Stimulated activated CD8-positive, alpha-beta memory T cell treated with anti-CD3 and anti-CD28 coated beads, Interleukin-4, amount 100 ng/mL, for 4 hours (primary cell): ENCODE data around the gene CPEB1.
"Not testable (repeated sequence)": the region's sequence is repeated elsewhere in the genome, so short reads cannot be mapped to it uniquely, and the experiment has no call there.

Experiments
- DNase-seq, 2 donors: peaks; one replicate each; pipeline ENCODE4 v3.0.0-alpha.2; 2020; ENCODE audit warnings: low read depth in 2 of 2, low spot score in 1 of 2

The CPEB1 gene

DNA sequence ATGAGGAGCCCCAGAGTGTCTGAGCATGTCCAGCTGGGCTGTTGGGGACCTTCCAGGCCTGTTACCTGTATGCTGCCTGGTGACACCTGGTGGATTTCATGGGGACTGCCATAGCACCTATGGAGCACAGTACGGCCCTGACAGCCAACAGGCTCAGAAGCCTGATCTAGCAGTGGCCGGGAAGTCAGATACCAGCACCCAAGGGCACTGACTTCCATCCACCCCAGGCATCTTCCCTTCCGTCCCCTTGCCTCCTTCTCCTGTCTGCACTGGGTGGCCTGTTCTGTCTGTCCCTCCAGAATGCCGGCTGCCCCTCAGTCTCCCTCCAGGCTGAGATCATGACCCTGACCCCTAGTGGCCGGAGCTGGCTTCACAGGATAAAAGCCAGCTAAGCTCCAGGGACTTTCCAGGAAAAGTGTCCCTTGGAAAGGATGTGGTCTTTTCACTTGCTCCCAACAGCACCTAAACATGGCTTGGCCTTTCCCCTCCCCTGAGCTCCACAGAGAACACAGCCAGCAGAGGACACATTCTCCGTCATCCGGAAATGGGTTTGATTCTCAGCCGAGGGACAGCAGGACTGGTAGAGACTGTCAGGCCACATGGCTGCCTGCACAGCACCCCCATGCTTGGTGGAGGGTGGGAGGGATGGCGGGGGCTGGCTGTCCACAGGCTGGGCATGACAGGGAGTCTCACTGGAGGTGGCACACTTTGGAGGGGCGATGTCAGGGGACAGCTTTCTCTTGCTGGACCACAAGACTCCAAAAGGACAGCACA is 116.4 kb downstream of the CPEB1 start:
- peak; percentile 32 to 43 for DNase-seq

DNA sequence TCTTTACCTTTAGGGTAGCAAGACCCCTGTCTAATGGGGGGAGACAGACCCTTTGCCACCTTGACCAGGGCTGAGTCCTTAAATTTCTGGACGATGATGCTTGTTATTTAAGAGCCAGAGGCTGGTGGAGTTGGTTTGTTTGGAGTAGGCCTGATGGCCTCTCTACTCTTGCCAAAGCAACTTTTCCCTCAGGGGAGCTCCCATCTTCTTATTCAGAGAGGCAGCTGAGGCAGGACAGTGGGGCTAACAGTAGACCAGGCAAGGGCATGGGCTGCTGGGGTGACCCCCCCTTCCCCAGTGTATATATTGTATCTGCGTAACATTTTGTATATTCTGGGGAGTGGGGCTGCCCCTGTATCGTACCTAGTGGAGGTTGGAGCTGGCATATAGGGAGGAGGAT is 117.2 kb downstream of the CPEB1 start:
- no peak for DNase-seq

DNA sequence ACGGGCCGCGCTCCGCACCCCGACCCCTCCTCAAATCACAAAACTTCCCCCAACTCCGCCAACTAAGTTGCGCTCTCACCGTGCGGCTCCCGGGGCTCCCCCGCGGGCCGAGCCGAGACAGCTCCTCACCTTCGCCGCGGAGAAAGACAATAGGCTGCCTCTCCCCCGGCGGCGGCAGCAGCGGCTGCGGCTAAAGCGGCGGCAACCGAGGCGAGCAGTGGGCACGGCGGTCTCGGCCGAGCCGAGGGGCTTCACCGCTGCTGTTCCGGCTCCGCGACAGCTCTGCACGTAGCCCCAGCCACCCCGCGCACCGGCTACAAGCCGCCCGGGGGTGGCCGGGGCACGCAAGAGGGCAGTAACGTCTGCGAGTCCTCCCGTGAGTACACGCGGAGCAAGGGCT is 133.6 kb downstream of the CPEB1 start:
- not testable (repeated sequence) for DNase-seq

DNA sequence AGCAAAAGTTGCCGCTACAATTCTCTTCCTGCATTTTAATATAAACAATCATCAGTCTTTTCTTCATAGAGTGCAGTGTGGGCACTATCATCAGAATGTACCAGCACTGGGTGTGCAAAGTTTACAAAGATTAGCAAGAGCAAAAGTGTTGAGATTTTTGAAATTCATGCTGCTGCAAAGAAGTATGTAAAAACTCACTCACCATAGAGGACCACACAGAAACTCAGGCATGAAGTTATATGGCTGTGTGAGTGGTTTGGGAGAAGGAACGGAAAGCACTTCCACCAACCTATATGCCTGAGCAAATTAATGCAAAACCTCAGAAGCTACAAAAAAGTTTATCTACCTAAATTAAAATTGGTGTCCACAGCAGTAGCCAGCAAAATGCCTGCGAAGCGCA is 139.5 kb downstream of the CPEB1 start:
- DNase-seq: not testable (repeated sequence)

DNA sequence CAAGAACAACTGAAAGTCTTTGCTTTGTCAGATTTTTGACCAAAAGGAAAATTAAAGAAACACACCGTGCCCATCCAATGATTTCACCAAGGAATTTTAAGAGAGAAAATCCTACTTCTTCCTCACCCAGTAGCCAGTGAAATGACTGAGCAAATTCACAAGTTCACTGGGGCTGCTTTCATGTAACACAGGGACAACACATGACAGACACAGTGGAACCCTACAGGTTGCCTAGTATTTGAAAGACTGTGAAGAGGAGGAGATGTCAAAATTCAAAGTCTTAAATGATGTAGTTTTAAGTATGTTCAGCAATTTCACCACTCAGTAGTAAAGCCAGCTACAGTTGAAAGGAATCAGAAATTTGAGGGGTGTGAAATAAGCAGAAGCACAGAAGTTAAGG is 140.1 kb downstream of the CPEB1 start:
- not testable (repeated sequence) for DNase-seq

DNA sequence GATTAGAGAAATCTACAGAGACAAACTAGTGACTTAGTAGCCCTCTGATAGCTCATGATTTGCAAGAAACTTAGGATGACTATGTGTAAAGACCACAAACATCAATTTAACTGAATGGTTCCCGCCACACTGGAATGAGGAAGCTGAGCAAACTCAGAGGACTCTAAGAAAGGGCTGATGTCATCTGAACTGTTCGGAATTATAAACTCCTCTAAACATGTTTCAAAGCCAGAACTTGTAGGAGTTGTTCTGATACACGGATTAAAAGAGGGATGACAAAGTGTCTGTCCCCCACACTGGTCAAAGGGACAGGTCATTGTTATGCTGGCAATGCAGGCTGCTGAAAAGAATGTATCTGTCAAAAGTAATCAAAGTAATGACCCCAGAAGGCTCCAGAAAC is 141.3 kb downstream of the CPEB1 start:
- not testable (repeated sequence) for DNase-seq

DNA sequence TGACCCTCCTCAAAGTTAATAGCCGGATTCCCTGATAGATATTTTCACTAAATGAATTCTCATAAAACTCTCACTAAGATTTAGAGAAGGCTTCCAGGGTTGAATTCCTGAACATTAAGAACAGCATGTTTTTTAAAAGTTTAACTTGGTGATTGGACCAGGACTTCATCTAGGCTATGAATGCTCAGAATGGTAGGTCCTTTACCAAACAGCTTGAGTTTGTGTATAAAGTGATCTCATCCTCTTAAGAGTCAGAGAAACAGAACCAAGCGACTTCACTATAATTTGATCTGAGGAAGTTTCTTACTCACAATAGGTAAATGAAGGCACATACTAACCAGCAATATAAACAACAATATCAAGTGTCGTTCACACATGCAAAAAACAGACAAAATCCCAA is 143.1 kb downstream of the CPEB1 start:
- DNase-seq: not testable (repeated sequence)

DNA sequence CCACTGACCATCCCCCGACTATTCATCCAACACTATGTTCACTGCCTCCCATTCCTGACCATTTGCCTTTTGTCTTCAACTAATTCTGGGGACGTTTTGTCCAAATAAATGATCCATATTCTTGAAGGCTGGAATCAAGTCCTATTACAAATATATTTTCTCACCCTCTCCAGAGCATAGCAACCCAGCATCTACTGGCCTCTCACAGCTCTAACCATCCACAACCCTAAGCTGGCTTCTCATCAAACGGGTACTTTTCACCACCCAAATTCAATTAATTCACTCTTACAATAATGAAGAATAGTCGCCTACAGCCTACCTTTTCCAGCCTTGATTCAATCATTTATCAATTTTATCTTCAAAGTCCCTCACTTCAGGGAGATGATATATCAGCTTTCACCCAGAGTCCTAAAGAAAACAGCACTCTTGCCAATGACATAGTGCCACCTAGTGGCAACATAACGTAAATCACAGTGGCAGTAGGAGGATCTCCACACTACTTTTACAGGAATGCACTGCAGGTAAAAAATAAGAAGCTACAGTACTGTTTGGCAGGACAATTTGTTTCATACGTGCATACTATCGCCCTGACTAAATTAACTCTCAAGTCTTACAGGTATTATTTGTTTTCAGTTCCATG is 144.3 kb downstream of the CPEB1 start:
- DNase-seq: not testable (repeated sequence)

DNA sequence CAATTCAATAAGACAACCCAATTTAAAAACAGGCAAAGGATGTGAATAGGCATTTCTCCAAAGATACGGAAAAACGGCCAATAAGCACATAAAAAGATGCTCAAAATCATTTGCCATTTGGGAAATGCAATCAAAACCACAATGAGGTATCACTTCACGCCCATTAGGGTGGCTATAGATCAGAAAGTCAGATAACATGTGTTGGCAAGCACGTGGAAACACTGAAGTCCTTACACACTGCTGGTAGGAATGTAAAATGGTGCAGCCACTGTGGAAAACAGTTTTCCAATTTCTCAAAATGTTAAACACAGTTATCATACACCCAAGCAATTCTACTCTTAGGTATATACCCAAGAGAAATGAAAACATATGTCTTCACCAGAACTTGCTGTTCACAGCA is 146.4 kb downstream of the CPEB1 start:
- DNase-seq: not testable (repeated sequence)

DNA sequence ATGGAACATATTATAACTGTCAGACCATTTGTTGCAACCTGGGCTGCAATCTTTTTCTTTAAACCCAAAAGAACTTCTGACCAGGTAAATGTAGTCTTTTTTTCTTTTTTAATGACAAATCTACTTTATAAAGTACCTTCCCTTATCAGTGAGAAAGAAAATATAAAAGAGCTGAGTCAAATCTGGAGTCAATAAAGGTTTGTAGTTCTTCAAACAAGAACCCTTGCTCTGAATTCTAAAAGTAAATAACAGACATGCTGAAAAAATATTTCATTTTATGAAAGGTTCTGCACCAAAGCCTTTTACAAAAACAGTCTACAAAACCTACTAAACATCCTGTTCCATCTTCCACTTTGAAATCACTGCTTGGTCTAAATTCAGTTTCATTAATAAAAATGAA is 149.2 kb downstream of the CPEB1 start:
- not testable (repeated sequence) for DNase-seq
